GM18511 (cell line): ENCODE data around the gene CDH18.

Experiments used
- ATAC-seq: cut with Tn5 transposase; IDR thresholded peaks from one replicate; pipeline ENCODE4 v1.9.1; 2021; ENCODE audit warnings: mild to moderate bottlenecking, moderate library complexity; ENCODE audit not compliant: unreplicated experiment

Gene CDH18

GRCh38 chr5:19497229-19497815 is 490.7 kb downstream of the CDH18 start:
- no peak for ATAC-seq

- no peak for ATAC-seq
Measured at GRCh38 chr5:19496056-19496455, 491.9 kb downstream of the CDH18 start.

GRCh38 chr5:19492861-19493260 is 495.1 kb downstream of the CDH18 start:
- ATAC-seq, result no peak

- ATAC-seq, result no peak
Measured at GRCh38 chr5:19488786-19489185, 499.2 kb downstream of the CDH18 start.

GRCh38 chr5:19487480-19487879 is 500.5 kb downstream of the CDH18 start:
- no peak for ATAC-seq

GRCh38 chr5:19479562-19479961 is 508.4 kb downstream of the CDH18 start:
- ATAC-seq, result no peak

- no peak for ATAC-seq
Measured at GRCh38 chr5:19462019-19462418, 526.0 kb downstream of the CDH18 start.

- ATAC-seq, result no peak
Measured at GRCh38 chr5:19424506-19424905, 563.5 kb downstream of the CDH18 start.
